IPS-NIHi7 (cell line): Measurements from ENCODE around the gene GRIN1.
"Not testable (repeated sequence)": the region's sequence is repeated elsewhere in the genome, so short reads cannot be mapped to it uniquely, and the experiment has no call there.

ENCODE experiments used
- DNase-seq: peaks from one replicate; pipeline ENCODE4 v3.0.0; 2012; ENCODE audit warnings: mixed read lengths; ENCODE audit errors: extremely low spot score

The GRIN1 gene

GRCh38 chr9:137111788-137112563, 27.0 kb upstream of the GRIN1 start:
- no peak for DNase-seq

GRCh38 chr9:137112564-137113384, 26.2 kb upstream of the GRIN1 start:
- DNase-seq: no peak

- no peak for DNase-seq
Measured at GRCh38 chr9:137113385-137114159, 25.4 kb upstream of the GRIN1 start.

GRCh38 chr9:137114220-137114612, 24.7 kb upstream of the GRIN1 start:
- DNase-seq: no peak

- DNase-seq: no peak
Measured at GRCh38 chr9:137114613-137115393, 24.2 kb upstream of the GRIN1 start, which contains the start of gene DPP7. TSS of gene DPP7 (minus strand) at chr9:137114733. CDS start at chr9:137114713, 20 bp downstream.

GRCh38 chr9:137115394-137116026, 23.4 kb upstream of the GRIN1 start:
- DNase-seq: no peak

DNA sequence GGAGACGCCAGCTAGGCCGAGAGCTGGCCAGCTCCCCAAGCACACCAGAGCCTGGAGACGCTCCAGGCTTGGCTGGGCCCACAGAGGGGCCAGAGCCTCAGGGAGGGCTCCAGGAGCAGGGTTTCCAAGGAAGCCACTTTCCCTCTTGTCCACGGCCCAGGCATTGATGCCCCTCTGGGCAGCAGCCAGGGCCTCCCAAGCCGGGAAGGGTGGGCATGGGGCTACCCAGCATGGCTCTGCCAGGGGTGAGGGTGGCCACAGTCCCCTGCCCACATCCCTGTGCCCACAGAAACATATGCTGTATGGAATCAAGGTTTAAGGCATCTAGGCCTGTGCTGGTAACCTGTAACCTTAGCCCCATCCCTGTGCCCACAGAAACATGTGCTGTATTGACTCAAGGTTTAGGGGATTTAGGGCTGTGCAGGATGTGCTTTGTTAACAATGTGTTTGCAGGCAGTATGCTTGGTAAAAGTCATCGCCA, 22.9 kb upstream of the GRIN1 start:
- no peak for DNase-seq

DNA sequence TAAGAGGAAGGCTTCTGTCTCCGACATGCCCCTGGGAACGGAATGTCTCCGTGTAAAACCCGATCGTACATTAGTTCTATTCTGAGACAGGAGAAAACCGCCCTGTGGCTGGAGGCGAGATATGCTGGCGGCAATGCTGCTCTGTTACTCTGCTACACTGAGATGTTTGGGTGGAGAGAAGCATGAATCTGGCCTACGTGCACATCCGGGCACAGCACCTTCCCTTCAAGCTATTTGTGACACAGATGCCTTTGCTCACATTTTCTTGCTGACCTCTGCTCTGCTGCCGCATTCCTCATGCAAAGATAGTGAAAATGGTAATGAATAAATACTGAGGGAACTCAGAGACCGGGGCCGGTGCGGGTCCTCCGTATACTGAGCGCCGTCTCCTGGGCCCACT, 22.2 kb upstream of the GRIN1 start:
- no peak for DNase-seq

DNA sequence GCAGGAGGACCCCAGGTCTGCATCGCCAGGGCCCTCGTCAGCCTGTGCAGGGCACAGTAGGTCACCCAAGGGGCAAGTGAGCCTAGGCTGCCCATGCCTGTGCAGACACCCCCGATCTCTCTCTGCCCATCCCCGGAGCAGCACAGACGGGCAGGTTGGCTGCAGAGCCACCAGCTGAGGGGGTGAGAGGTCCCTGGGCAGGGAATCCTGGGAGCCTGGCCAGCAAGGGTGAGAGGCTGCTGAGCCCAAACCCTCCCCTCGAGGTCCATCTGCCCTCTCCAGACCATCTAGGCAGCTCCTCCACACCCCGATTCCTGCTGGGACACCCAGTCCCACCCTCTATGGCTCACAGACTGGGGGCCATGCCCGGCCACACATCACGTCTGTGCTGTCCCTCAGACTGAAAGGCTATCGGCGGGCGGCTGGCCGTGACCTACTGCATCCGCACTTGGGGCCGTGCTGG, 21.7 kb upstream of the GRIN1 start:
- no peak for DNase-seq

GRCh38 chr9:137118092-137118603, 20.8 kb upstream of the GRIN1 start:
- DNase-seq: not testable (repeated sequence)

DNA sequence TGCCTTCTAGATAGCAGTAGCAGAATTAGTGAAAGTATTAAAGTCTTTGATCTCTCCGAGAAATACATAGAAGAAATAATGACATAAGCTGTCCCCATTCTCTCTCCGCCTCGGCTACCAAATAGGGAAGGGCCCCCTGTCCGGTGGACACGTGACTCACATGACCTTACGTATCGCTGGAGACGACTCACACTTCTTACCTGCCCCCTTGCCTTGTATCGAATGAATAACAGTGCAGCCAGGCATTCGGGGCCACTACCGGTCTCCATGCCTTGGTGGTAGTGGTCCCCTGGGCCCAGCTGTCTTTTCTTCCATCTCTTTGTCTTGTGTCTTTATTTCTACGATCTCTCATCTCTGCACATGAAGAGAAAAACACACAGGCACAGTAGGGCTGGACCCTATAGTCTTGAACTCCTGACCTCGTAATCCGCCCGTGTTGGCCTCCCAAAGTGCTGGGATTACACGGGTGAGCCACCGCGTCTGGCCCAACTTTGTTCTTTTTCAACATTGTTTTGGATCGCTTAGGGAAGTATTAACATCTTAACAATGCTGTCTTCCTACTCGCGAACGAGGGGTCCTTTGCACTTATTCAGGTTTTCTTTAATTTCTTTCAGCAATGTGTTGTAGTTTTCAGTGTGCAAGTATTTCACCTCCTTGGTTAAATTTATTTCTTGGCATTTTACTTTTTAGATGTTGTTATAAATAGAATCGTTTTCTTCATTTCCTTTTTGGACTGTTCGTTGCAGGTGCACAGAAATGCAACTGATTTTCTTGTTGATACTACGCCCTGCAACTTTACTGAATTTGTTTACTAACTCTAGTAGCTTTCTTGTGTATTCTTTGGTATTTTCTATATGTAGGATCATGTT, 16.8 kb upstream of the GRIN1 start:
- DNase-seq: not testable (repeated sequence)

- not testable (repeated sequence) for DNase-seq
Measured at GRCh38 chr9:137122796-137123467, 16.0 kb upstream of the GRIN1 start.

DNA sequence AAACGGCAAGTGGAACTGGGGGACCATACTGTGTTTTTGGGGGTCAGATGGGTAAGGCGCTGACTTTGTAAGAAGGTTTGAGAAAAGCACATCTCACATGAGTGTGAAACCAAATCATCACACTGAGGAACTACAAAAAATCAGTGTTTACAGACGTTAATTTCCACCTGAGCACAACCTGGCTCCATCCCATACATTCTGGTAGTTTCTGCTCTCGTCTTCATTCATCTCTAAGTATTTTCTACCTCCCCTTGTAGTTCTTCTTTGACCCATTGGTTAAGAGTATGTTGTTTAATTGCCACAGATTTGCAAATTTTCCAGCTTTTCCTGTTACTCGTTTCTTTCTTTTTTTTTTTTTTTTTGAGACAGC, 15.5 kb upstream of the GRIN1 start:
- no peak for DNase-seq

DNA sequence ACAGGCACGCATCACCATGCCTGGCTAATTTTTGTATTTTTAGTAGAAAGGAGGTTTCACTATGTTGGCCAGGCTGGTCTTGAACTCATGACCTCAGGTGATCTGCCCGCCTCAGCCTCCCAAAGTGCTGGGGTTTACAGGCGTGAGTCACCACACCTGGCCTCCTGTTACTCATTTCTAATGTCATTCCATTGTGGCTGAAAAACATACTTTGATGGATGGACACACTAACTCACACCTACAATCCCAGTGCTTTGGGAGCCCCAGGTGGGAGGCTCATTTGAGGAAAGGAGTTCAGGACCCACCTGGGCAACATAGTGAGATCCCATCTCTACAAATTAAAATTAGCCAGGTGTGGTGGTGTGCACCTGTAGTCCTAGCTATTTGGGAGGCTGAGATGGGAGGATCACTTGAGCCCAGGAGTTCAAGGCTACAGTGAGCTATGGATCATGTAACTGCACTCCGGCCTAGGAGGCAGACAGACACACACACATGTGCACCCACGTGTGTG, 14.9 kb upstream of the GRIN1 start:
- DNase-seq: not testable (repeated sequence)

DNA sequence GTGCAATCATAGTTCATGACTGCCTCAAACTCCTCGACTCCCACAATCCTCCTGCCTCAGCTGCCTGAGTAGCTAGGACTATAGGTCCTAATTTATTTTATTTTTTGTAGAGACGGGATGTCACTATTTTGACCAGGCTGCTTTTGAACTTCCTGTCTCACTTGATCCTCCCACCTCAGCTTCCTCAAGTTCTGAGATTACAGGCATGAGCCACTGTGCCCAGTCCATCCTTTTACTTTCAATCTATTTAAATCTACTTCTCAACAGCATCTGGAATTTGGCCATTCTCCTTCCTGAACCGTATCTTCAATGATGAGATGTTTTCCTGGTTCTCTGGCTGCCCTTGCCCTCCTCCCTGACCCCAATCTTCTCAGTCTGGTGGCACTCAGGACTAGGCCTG, 12.2 kb upstream of the GRIN1 start:
- no peak for DNase-seq

- no peak for DNase-seq
Measured at GRCh38 chr9:137127301-137128157, 11.4 kb upstream of the GRIN1 start.

- DNase-seq: no peak
Measured at GRCh38 chr9:137128158-137128861, 10.6 kb upstream of the GRIN1 start.
